ENCODE data around the gene GREM2. TPM values are rescaled to one million over a fixed set of nuclear protein-coding genes. Genes with fewer than 3 reads are reported as not detected.

The GREM2 gene
- total and polyA plus RNA-seq, 2 donors (not counting 1 experiment from before 2014, with no cell fraction given) = not detected

DNA sequence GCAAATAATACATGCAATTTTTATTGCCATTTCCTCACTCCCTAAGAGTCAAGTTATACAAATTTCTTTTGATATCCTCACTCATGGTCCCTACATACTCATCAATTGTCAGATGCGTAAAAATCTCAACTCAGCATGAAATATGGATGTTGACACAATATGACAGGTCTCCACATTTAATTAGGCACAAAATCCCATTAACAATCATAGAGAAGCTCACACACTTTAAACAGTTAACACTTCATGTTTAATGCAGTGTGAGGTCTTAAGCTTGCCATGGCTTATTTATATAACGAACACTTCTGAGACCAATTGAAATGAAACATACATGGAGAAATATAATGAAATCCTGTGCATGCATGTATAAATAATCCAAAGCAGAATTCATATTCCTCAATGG lies 58.6 kb downstream of the GREM2 start:
- ATAC-seq (ENCODE audit: low read depth) (no peak), DNase-seq (no peak)
- Histone ChIP-seq H2AFZ (ENCODE audit: insufficient read depth, low read depth, low read length, poor library complexity, severe bottlenecking) (no peak overlapping the region), H3K36me3 (replicated peaks in 1 of 2; ENCODE audit: control extremely low read depth in 1 of 2, control insufficient read depth in 1 of 2, extremely low read depth in 1 of 2, insufficient read depth in 2 of 2, low read length in 1 of 2) (no peaks in the 10 kb centered on the region), H3K4me3 (ENCODE audit: control extremely low read depth in 1 of 5, extremely low read depth in 1 of 5, insufficient read depth in 1 of 5, low read depth in 2 of 5, low read length in 4 of 5) (no peak overlapping the region), H3K9me3 (ENCODE audit: control extremely low read depth in 1 of 3, control insufficient read depth in 2 of 3, insufficient read depth in 1 of 3, low read length in 2 of 3) (no peaks in the 10 kb centered on the region), H3K4me2 (replicated peaks; ENCODE audit: low read depth, low read length, poor library complexity, severe bottlenecking) (no peak overlapping the region), H3K79me2 (ENCODE audit: control insufficient read depth, insufficient read depth, low read length) (no peaks in the 10 kb centered on the region), H3K27me3 (replicated peaks in 1 of 4; ENCODE audit: control extremely low read depth in 1 of 4, control insufficient read depth in 3 of 4, insufficient read depth in 4 of 4, low read length in 3 of 4) (no peaks in the 10 kb centered on the region), H3K9ac (ENCODE audit: low read length) (no peak overlapping the region), H3K4me1 (ENCODE audit: control insufficient read depth in 2 of 2, insufficient read depth in 2 of 2, low read length in 2 of 2) (no peaks in the 10 kb centered on the region), H3K27ac (ENCODE audit: low read length in 2 of 2) (no peak overlapping the region), H4K20me1 (ENCODE audit: control insufficient read depth, insufficient read depth, low read length, poor library complexity, severe bottlenecking) (no peaks in the 10 kb centered on the region)
- POLR2A ChIA-PET = no interaction called here
- WGBS (ENCODE audit: insufficient coverage) = no CpG with 5 or more reads among the region's 2 CpGs
- TF ChIP-seq, protein P1, sequence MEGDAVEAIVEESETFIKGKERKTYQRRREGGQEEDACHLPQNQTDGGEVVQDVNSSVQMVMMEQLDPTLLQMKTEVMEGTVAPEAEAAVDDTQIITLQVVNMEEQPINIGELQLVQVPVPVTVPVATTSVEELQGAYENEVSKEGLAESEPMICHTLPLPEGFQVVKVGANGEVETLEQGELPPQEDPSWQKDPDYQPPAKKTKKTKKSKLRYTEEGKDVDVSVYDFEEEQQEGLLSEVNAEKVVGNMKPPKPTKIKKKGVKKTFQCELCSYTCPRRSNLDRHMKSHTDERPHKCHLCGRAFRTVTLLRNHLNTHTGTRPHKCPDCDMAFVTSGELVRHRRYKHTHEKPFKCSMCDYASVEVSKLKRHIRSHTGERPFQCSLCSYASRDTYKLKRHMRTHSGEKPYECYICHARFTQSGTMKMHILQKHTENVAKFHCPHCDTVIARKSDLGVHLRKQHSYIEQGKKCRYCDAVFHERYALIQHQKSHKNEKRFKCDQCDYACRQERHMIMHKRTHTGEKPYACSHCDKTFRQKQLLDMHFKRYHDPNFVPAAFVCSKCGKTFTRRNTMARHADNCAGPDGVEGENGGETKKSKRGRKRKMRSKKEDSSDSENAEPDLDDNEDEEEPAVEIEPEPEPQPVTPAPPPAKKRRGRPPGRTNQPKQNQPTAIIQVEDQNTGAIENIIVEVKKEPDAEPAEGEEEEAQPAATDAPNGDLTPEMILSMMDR (IDR thresholded peaks at IDR 0.05) = no peak
- no peak for TF ChIP-seq EZH2 (IDR thresholded peaks at IDR 0.05; ENCODE audit: borderline replicate concordance, insufficient read depth, low read depth, low read length, poor library complexity, severe bottlenecking)
- Mint-ChIP-seq H3K4me1 (no peaks in the 10 kb centered on the region), H3K27ac (no peak overlapping the region), H3K4me3 (no peak overlapping the region), H3K9me3 (ENCODE audit: insufficient read depth) (peaks cover 2% of the 10 kb centered on the region), H3K27me3 (no peaks in the 10 kb centered on the region)
- intact Hi-C loops (cut with micrococcal nuclease) = no loop called here
- CTCF ChIA-PET = no interaction called here

DNA sequence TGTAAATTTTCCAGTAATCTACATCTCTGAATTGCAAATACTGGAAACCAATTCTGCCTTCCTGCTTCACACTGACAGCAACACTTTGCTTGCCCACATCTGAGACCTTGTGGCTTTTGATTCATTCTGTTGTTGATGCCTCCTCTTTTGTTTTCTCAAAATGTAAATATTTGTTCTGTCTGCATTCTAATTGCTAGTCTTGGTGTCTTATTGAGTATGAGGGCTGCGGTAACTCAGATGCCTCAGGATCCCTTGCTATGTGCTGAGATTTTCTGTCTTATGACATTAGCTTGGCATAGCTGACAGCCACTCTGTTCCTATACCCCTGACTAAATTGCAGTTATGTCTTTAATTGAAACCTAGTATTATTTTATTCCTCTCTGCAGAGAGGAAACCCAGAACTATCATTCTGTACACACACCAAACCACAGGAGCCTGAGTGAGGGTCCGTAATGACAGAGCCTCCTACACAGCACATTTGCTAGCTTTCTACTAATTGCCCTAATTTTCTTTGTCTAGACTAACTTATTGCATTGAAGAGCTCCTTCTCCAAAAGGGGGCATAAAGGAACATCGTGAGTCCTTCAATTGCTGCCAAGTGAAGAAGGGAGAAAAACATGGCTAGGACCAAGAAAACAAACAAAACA lies 72.1 kb downstream of the GREM2 start:
- Histone ChIP-seq H3K4me3 (ENCODE audit: control extremely low read depth in 1 of 5, extremely low read depth in 1 of 5, insufficient read depth in 1 of 5, low read depth in 2 of 5, low read length in 4 of 5) (no peak overlapping the region), H3K27me3 (replicated peaks in 1 of 4; ENCODE audit: control extremely low read depth in 1 of 4, control insufficient read depth in 3 of 4, insufficient read depth in 4 of 4, low read length in 3 of 4) (no peaks in the 10 kb centered on the region), H3K4me2 (replicated peaks; ENCODE audit: low read depth, low read length, poor library complexity, severe bottlenecking) (no peak overlapping the region), H3K27ac (ENCODE audit: low read length in 2 of 2) (no peak overlapping the region), H3K9ac (ENCODE audit: low read length) (no peak overlapping the region), H3K4me1 (ENCODE audit: control insufficient read depth in 2 of 2, insufficient read depth in 2 of 2, low read length in 2 of 2) (no peaks in the 10 kb centered on the region), H3K79me2 (ENCODE audit: control insufficient read depth, insufficient read depth, low read length) (no peaks in the 10 kb centered on the region), H4K20me1 (ENCODE audit: control insufficient read depth, insufficient read depth, low read length, poor library complexity, severe bottlenecking) (no peaks in the 10 kb centered on the region), H3K36me3 (replicated peaks in 1 of 2; ENCODE audit: control extremely low read depth in 1 of 2, control insufficient read depth in 1 of 2, extremely low read depth in 1 of 2, insufficient read depth in 2 of 2, low read length in 1 of 2) (no peaks in the 10 kb centered on the region), H3K9me3 (ENCODE audit: control extremely low read depth in 1 of 3, control insufficient read depth in 2 of 3, insufficient read depth in 1 of 3, low read length in 2 of 3) (peaks cover 0 to 14% (median 0%) of the 10 kb centered on the region in 3 donors), H2AFZ (ENCODE audit: insufficient read depth, low read depth, low read length, poor library complexity, severe bottlenecking) (no peak overlapping the region)
- DNase-seq = no peak
- ChIA-PET CTCF (no interaction called here), POLR2A (no interaction called here)
- intact Hi-C loops (cut with micrococcal nuclease) = no loop called here
- WGBS (ENCODE audit: insufficient coverage) = 44% methylated on average over 3 of the region's 3 CpGs
- Mint-ChIP-seq H3K27me3 (no peaks in the 10 kb centered on the region), H3K27ac (no peak overlapping the region), H3K4me1 (no peaks in the 10 kb centered on the region), H3K9me3 (ENCODE audit: insufficient read depth) (peaks cover 4% of the 10 kb centered on the region), H3K4me3 (no peak overlapping the region)
- ATAC-seq (ENCODE audit: low read depth) = no peak
- TF ChIP-seq, protein P1 (IDR thresholded peaks at IDR 0.05) = no peak
- no peak for TF ChIP-seq EZH2 (IDR thresholded peaks at IDR 0.05; ENCODE audit: borderline replicate concordance, insufficient read depth, low read depth, low read length, poor library complexity, severe bottlenecking)
